ENCODE data around the gene NBEA. TPM values are rescaled to one million over a fixed set of nuclear protein-coding genes. Genes with fewer than 3 reads are reported as not detected.
"Not testable (repeated sequence)": the region's sequence is repeated elsewhere in the genome, so short reads cannot be mapped to it uniquely, and the experiment has no call there.

NBEA gene
- total and polyA plus RNA-seq, 2 experiments from 2014 or later = 9.1 to 29.1 TPM

GRCh38 chr13:35408285-35408684, 466.2 kb downstream of the NBEA start:
- H4K20me1 ChIP-seq (replicated peaks; ENCODE audit: insufficient read depth); H3K36me3 Mint-ChIP-seq (ENCODE audit: low read depth); DNase-seq (ENCODE audit: low spot score); H3K27me3 ChIP-seq (ENCODE audit: insufficient read depth); H3K27me3 Mint-ChIP-seq (ENCODE audit: insufficient read depth, low read depth, poor library complexity); H3K4me3 ChIP-seq; H3K4me2 ChIP-seq; H3K4me1 ChIP-seq (ENCODE audit: insufficient read depth); H3K36me3 ChIP-seq (ENCODE audit: insufficient read depth); H3K79me2 ChIP-seq (replicated peaks; ENCODE audit: insufficient read depth); H3K9me3 Mint-ChIP-seq; H3K27ac Mint-ChIP-seq; H3K27ac ChIP-seq (ENCODE audit: low read depth); H3K4me1 Mint-ChIP-seq; H2AFZ ChIP-seq; H3K4me3 Mint-ChIP-seq; ATAC-seq; H3K9me2 ChIP-seq (ENCODE audit: insufficient read depth); H3F3A ChIP-seq (replicated peaks; ENCODE audit: low read depth): not testable (repeated sequence)

DNA sequence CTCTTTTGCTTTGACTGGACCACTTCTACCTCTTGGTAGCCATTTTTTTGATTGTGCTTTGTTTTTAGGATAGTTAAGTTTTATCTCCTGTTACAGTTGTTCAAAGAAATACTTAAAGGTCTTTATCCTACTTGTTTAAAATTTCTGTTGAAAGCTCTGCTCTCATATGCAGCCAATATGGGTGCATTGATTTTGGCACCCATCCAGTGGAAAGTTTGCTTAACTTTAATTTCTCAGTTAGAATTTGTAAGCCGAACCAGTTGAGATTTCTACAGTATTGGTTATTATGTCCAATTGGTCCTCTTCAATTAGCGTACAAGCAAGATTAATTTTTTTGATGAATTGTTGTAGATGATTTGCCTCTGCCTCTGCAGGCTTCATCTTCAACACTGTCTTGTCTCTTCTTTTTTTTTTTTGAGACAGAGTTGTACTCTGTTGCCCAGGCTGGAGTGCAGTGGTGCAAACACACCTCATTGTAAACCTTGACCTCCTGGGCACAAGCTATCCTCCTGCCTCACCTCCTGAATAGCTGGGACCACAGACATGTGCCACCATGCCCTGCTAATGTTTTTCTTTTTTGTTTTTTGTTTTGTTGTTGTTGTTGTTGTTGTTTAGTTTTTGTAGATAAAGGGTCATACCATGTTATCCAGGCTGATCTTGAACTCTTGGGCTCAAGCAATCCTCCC, 469.1 kb downstream of the NBEA start:
- Mint-ChIP-seq H3K36me3 (ENCODE audit: low read depth) (no peaks in the 10 kb centered on the region), H3K4me1 (no peaks in the 10 kb centered on the region), H3K4me3 (no peak overlapping the region), H3K9me3 (peaks cover 5% of the 10 kb centered on the region; the same call in 2 of the 3 replicates), H3K27me3 (ENCODE audit: insufficient read depth, low read depth, poor library complexity) (no peaks in the 10 kb centered on the region), H3K27ac (no peak overlapping the region; the same call in 1 of the 2 replicates)
- H3K36me3 ChIP-seq (ENCODE audit: insufficient read depth) = no peaks in the 10 kb centered on the region
- no peaks in the 10 kb centered on the region for H3K79me2 ChIP-seq (replicated peaks; ENCODE audit: insufficient read depth)
- no peaks in the 10 kb centered on the region for H3F3A ChIP-seq (replicated peaks; ENCODE audit: low read depth)
- no peaks in the 10 kb centered on the region for H4K20me1 ChIP-seq (replicated peaks; ENCODE audit: insufficient read depth)
- no peak for DNase-seq (ENCODE audit: low spot score)
- no peak for ATAC-seq
- H3K27me3 ChIP-seq (ENCODE audit: insufficient read depth) = no peaks in the 10 kb centered on the region
- no peak overlapping the region for H3K4me3 ChIP-seq
- H3K9me2 ChIP-seq (ENCODE audit: insufficient read depth) = no peaks in the 10 kb centered on the region
- H3K4me1 ChIP-seq (ENCODE audit: insufficient read depth) = no peaks in the 10 kb centered on the region
- no peak overlapping the region for H3K27ac ChIP-seq (ENCODE audit: low read depth)
- H2AFZ ChIP-seq = no peak overlapping the region
- no peak overlapping the region for H3K4me2 ChIP-seq
- TF ChIP-seq JUNB (IDR thresholded peaks at IDR 0.05; ENCODE audit: unreplicated experiment) = no peak
- TF ChIP-seq POLR2AphosphoS5 (IDR thresholded peaks at IDR 0.05; ENCODE audit: low read depth) = no peak
- TF ChIP-seq ZNF114 (CRISPR knock-in tag; IDR thresholded peaks at IDR 0.05) = no peak
- no peak for TF ChIP-seq ZNF331 (CRISPR knock-in tag; IDR thresholded peaks at IDR 0.05; ENCODE audit: low read depth)
- TF ChIP-seq ZNF462 (CRISPR knock-in tag; IDR thresholded peaks at IDR 0.05) = no peak
- no peak for TF ChIP-seq NANOG (IDR thresholded peaks at IDR 0.05; ENCODE audit: borderline replicate concordance)
- TF ChIP-seq, protein P1, sequence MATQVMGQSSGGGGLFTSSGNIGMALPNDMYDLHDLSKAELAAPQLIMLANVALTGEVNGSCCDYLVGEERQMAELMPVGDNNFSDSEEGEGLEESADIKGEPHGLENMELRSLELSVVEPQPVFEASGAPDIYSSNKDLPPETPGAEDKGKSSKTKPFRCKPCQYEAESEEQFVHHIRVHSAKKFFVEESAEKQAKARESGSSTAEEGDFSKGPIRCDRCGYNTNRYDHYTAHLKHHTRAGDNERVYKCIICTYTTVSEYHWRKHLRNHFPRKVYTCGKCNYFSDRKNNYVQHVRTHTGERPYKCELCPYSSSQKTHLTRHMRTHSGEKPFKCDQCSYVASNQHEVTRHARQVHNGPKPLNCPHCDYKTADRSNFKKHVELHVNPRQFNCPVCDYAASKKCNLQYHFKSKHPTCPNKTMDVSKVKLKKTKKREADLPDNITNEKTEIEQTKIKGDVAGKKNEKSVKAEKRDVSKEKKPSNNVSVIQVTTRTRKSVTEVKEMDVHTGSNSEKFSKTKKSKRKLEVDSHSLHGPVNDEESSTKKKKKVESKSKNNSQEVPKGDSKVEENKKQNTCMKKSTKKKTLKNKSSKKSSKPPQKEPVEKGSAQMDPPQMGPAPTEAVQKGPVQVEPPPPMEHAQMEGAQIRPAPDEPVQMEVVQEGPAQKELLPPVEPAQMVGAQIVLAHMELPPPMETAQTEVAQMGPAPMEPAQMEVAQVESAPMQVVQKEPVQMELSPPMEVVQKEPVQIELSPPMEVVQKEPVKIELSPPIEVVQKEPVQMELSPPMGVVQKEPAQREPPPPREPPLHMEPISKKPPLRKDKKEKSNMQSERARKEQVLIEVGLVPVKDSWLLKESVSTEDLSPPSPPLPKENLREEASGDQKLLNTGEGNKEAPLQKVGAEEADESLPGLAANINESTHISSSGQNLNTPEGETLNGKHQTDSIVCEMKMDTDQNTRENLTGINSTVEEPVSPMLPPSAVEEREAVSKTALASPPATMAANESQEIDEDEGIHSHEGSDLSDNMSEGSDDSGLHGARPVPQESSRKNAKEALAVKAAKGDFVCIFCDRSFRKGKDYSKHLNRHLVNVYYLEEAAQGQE (IDR thresholded peaks at IDR 0.05; ENCODE audit: unreplicated experiment) = no peak
- no peak for TF ChIP-seq EZH2 (IDR thresholded peaks at IDR 0.05; ENCODE audit: low read depth, unreplicated experiment)
- TF ChIP-seq STAT1 (IDR thresholded peaks at IDR 0.05; ENCODE audit: unreplicated experiment) = no peak
- no peak for TF ChIP-seq EZH2phosphoT487 (IDR thresholded peaks at IDR 0.05; ENCODE audit: unreplicated experiment)
- TF ChIP-seq CREB1 (CRISPR knock-in tag; IDR thresholded peaks at IDR 0.05; ENCODE audit: low read depth) = no peak

All from GM23338 (cell line).